ENCODE results near the gene CEP57L1. TPM values are rescaled to one million over a fixed set of nuclear protein-coding genes. Genes with fewer than 3 reads are reported as not detected.

The CEP57L1 gene
- total RNA-seq (1 to 10 TPM; 6.4 to 8.6 (median 6.5) TPM), polyA plus RNA-seq (10 to 100 TPM in 1 of 3 donors, 1 to 10 TPM in 2; 5.1 to 20.7 (median 6.0) TPM)
- long read RNA-seq, donor 1, partial matches to known transcripts, result 0 of 3 reads
- long read RNA-seq, donor 1, other reads (novel, unspliced or antisense), result 2 of 3 reads
- long read RNA-seq, donor 2, partial matches to known transcripts, result 4 of 9 reads
- long read RNA-seq, donor 2, other reads (novel, unspliced or antisense), result 5 of 9 reads

GRCh38 chr6:109095036-109095834 is at the start of gene CEP57L1:
Gene CEP57L1, plus strand, starts transcription at chr6:109095507. Its CDS starts 49,715 bp downstream, at chr6:109145222.
- intact Hi-C loops (cut with DNase I), result loop anchor here in 1 of 2 donors (5.0 to 10.0 kb wide), 2 partner anchors 57 to 280 kb away; no protein-coding TSS in a partner anchor
- H3K27me3 ChIP-seq (ENCODE audit: insufficient read depth in 3 of 3, low read length in 2 of 3), result no peaks in the 10 kb centered on the region
- peaks cover 30% of the 10 kb centered on the region for H3K4me1 ChIP-seq
- H3K9me3 ChIP-seq, result no peaks in the 10 kb centered on the region
- H3K4me3 ChIP-seq, result peak within 1 kb of the TSS; percentile 77
- peak within 1 kb of the TSS; percentile 98 for H3K27ac ChIP-seq
- peak; percentile 3 for TF ChIP-seq CTCF (IDR thresholded peaks at IDR 0.05)
- peak; percentile 73 to 86 (median 83) for ATAC-seq
- DNase-seq, result peak; percentile 97 to 99
- 0 to 1% (median 0%) methylated on average over 45 to 49 of the region's 49 CpGs for WGBS, 3 donors
- peaks cover 0 to under 1% of the 10 kb centered on the region in 2 donors for H3K36me3 ChIP-seq (ENCODE audit: insufficient read depth in 1 of 2, low read depth in 1 of 2)

DNA sequence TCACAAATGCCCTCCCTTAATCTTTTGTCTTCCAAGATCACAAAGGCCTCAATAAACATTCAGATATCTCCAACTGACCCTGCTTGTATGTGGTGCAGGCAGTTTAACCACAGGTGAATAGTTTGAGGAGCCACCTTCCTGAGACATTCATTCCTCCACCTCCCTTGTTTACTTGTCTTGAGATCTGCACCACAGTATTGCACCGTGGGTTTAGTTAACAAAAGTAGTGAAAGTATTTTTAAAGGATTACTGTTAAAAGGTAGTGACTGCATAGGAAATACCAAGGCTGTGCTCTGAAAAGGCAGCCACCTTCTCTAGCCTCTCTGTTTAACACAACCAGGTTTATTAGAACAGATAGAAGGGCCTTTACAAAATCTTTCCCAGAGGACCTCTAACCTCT is 47.1 kb upstream of the CEP57L1 start:
- 65 to 78% (median 75%) methylated on average over 1 of the region's 1 CpG for WGBS, 3 donors
- no peaks in the 10 kb centered on the region for H3K9me3 ChIP-seq
- no peaks in the 10 kb centered on the region for H3K27me3 ChIP-seq (ENCODE audit: insufficient read depth in 3 of 3, low read length in 2 of 3)
- peak in 1 of 4 donors; percentile 17 for ATAC-seq
- intact Hi-C loops (cut with DNase I), result no loop called here
- no peak for DNase-seq
- no peak overlapping the region for H3K4me3 ChIP-seq
- H3K36me3 ChIP-seq (ENCODE audit: insufficient read depth in 1 of 2, low read depth in 1 of 2), result no peaks in the 10 kb centered on the region
- H3K4me1 ChIP-seq, result peaks cover 33% of the 10 kb centered on the region
- H3K27ac ChIP-seq, result peak overlapping the region; percentile 56
- TF ChIP-seq CTCF (IDR thresholded peaks at IDR 0.05), result no peak

DNA sequence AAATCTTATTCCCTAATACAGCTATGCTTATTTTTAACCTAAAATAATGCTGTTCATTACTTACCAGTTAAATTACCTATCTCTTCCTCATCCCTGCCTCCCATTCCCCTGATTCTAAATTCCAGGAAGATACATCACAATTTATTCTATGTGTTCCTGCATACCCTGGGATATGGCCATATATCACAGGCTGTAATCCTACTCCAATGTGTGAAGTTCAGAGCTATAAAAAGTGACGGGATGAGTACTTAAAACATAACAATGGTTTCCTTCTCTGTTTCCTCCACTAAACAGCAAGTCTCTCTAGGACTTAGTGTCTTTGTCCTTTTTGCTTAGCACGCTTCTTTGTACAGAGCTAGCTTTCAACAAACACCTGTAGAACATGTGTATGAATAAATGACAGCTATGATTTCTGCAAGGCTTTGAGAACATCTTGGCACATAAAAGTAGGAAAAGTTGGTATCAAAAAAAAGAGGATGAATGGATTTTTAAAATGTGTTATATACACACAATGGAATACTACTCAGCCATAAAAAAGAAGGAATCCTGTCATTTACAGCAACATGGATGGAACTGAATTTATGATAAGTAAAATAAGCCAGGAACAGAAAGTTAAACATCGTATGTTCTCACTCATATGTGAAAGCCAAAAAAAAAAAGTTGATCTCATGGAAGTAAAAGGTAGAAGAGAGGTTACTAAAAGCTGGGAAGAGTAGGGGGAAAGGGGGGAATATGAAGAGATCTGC is 46.5 kb upstream of the CEP57L1 start:
- DNase-seq (no peak), ATAC-seq (peak in 1 of 4 donors; percentile 27)
- Histone ChIP-seq H3K4me3 (no peak overlapping the region), H3K9me3 (no peaks in the 10 kb centered on the region), H3K27ac (peak overlapping the region; percentile 56), H3K27me3 (ENCODE audit: insufficient read depth in 3 of 3, low read length in 2 of 3) (no peaks in the 10 kb centered on the region), H3K36me3 (ENCODE audit: insufficient read depth in 1 of 2, low read depth in 1 of 2) (no peaks in the 10 kb centered on the region), H3K4me1 (peaks cover 39% of the 10 kb centered on the region)
- no peak for TF ChIP-seq CTCF (IDR thresholded peaks at IDR 0.05)
- 68 to 78% (median 69%) methylated on average over 3 of the region's 3 CpGs for WGBS, 3 donors
- intact Hi-C loops (cut with DNase I), result no loop called here

DNA sequence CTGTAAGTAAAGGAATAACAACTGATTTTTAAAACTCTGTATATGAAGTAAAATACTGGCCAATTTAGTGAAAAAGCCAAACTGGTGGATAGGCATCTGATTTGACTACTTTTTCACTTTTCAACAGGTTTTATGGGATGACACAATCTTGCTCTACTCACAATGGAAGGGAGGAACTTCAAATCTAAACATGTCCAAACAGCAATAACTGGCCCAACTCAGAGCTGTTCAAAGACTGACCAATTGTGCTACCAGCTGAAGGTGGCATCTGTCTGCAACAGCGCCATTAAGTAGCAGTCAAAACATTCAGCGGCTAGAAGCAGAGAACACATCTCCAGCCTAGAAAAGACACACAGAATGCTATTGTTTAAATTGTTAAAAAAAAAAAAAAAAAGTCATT is 45.3 kb upstream of the CEP57L1 start:
- no peak for TF ChIP-seq CTCF (IDR thresholded peaks at IDR 0.05)
- Histone ChIP-seq H3K4me3 (no peak overlapping the region), H3K27ac (peak overlapping the region; percentile 50), H3K27me3 (ENCODE audit: insufficient read depth in 3 of 3, low read length in 2 of 3) (no peaks in the 10 kb centered on the region), H3K36me3 (ENCODE audit: insufficient read depth in 1 of 2, low read depth in 1 of 2) (no peaks in the 10 kb centered on the region), H3K9me3 (no peaks in the 10 kb centered on the region), H3K4me1 (peaks cover 51% of the 10 kb centered on the region)
- no peak for DNase-seq
- WGBS, 3 donors, result 63 to 76% (median 68%) methylated on average over 2 of the region's 2 CpGs
- peak in 1 of 4 donors; percentile 27 for ATAC-seq
- intact Hi-C loops (cut with DNase I), result no loop called here

Data from psoas muscle (tissue), 8 donors.